SU-DHL-6 (cell line): ENCODE results near the gene CORO7.

Experiments used
- CTCF ChIP-seq: fragments of 200-600 bp; sonication (generic); IDR thresholded peaks from one replicate; pipeline ENCODE4 v1.5.1; 2017; ENCODE audit warnings: antibody characterized with exemption, mild to moderate bottlenecking, low read length, moderate library complexity; ENCODE audit not compliant: insufficient read depth, poor library complexity, severe bottlenecking
- EZH2phosphoT487 ChIP-seq: fragments of 200-600 bp; sonication (generic), shearing (Covaris generic); conservative IDR thresholded peaks from 2 replicates; pipeline ENCODE4 v1.6.1; 2018; ENCODE audit warnings: mild to moderate bottlenecking, antibody characterized with exemption, low read length, moderate library complexity, mixed read lengths

GRCh38 chr16:4378161-4378666, 38.2 kb downstream of the CORO7 start:
- no peak for TF ChIP-seq CTCF
- no peak for TF ChIP-seq EZH2phosphoT487
